Stimulated activated CD8-positive, alpha-beta memory T cell treated with anti-CD3 and anti-CD28 coated beads, Interleukin-15, amount 100 ng/mL, for 1 hour (primary cell): Measurements from ENCODE around the gene IQCF5.
"Not testable (repeated sequence)": the region's sequence is repeated elsewhere in the genome, so short reads cannot be mapped to it uniquely, and the experiment has no call there.

Source experiments
- DNase-seq: peaks from one replicate; pipeline ENCODE4 v3.0.0-alpha.2; 2020; ENCODE audit warnings: low read depth

IQCF5 gene

DNA sequence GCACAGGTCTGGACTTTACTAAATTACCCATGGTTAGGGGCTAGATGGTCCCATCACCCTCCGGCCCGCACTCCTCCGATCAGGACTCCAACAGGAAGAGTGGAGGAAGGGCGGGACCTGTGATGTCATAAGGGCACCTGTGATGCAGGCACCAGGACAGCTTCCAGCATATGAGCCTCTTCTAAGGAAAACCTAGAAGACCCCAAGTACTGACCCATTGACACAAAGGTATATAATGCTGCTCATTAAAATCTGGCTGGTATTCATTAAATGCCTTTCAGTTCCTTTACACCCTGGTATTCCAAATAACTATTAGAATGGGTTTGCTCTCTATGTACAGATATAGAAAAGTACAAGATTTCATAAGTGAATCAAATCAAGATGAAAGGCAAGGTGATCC lies at the start of gene IQCF5:
TSS of gene IQCF5 (minus strand) at position 101 of the 400 bp plus-strand sequence. CDS start at position 31, 70 bp downstream.
- no peak for DNase-seq

DNA sequence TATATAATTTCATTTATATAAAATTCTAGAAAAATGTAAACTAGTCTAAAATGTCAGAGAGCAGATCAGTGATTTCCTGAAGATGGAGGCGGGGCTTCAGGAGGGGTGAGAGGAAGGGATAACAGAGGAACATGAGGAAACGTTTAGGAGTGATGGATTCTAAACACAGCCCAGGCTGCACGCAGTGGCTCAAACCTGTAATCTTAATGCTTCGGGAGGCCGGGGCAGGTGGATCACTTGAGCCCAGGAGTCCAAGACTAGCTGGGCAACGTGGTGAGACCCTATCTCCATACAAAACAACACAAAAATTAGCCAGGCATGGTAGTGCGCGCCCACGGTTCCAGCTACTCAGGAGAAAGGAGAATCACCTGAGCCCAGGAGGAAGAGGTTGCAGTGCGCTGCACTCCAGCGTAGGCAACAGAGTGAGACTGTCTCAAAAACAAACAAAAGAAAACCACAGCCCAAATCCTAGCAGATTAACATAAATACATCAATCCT lies 45.7 kb upstream of the IQCF5 start:
- no peak for DNase-seq

- DNase-seq, result no peak
These were observed 41.0 kb upstream of the IQCF5 start for GRCh38 chr3:51916418-51916817.

GRCh38 chr3:51908026-51908425 lies 32.6 kb upstream of the IQCF5 start:
- DNase-seq, result no peak

DNA sequence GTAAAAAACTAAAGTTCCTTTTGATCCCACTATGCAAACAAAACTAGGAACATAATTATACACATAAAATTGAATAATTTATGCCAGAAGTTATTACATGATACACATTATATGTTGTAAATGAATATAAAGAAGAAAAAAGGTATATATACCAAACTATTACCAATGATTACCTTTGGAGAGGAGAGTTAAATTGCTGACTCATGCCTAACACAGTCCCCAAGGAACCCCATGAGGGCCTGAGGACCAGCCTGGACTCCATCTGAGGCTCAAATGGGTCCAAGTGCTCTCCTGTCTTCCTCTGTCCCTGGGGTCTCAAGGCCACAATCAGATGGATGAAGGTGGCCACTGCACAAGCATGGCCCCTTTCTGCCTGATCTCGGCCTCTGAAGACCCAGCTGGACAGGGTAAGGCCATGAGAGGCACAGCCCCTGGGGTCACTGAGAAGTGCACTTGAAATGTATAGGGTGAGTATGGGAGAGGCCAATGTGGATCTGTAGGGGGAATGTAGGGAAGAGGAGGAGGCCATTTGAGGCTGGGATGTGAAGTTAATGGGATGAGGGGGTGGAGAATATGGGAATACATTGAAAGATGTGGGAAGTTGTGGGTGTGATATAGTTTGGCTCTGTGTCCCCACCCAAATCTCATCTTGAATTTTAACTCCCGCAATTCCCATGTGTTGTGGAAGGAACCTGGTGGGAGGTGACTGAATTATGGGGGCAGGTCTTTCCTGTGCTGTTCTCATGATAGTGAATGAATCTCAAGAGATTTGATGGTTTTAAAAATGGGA lies 28.8 kb upstream of the IQCF5 start:
- DNase-seq, result no peak

GRCh38 chr3:51902361-51902760 lies 27.0 kb upstream of the IQCF5 start:
- DNase-seq, result not testable (repeated sequence)

- DNase-seq, result not testable (repeated sequence)
These were observed 24.6 kb upstream of the IQCF5 start for GRCh38 chr3:51900043-51900442.

- no peak for DNase-seq
These were observed 22.0 kb upstream of the IQCF5 start for GRCh38 chr3:51897391-51897790.

DNA sequence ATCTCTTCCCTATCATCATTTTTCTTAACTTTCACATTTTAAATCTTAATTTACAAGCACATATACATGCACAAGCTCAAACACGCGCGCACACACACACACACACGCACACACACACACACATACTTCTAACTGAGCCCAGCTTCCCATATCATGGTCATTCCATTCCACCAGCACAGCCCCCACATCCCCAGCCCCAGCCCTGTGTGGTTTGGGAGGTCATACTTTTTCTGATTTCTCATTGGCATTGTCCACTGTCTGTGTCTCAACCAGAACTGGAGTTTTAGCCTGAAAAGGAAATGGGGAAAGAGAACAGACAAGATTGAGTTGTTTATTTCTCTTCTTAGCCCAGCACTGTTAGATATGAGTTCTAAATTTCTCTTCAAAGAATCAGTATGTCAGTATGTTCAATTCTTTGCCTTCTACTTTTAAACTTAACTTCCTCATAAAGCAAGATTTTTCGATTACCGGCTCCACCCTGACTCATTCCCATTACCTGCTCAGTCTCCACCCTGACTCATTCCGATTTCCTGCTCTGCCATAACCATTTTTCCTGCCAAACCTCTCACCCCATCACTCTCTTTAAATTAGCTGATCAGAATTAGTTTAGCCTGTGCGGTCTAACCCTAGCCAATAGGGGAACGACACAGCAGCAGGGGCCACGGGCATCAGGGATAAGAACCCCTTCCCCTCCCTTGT lies 21.4 kb upstream of the IQCF5 start:
- no peak for DNase-seq

- no peak for DNase-seq
These were observed 19.5 kb upstream of the IQCF5 start for GRCh38 chr3:51894939-51895338.

DNA sequence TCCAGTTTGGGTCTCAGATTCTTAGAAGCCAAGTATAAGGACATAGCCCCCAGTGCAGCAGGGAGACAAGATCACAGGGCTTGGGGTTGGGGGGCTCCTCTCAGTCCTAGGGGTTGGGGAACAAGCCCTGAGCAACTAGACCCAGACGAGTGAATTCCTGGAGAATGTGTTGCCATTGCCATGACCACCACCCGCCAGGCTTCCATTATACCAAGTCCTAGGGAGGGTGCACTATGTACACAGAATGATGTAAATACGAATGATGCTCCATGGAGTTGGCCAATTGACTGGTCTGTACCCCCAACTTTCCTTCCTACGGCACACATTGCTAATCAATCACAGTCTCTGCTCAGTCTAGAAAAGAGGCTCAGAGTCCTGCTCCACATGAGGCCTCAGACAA lies 19.0 kb upstream of the IQCF5 start:
- DNase-seq, result no peak

- DNase-seq, result no peak
These were observed 16.0 kb upstream of the IQCF5 start for GRCh38 chr3:51891242-51892039.

GRCh38 chr3:51888463-51889105 lies 13.2 kb upstream of the IQCF5 start:
- no peak for DNase-seq

- DNase-seq, result no peak
These were observed 12.2 kb upstream of the IQCF5 start for GRCh38 chr3:51887620-51888019.

GRCh38 chr3:51886447-51886846 lies 11.0 kb upstream of the IQCF5 start:
- DNase-seq, result no peak

DNA sequence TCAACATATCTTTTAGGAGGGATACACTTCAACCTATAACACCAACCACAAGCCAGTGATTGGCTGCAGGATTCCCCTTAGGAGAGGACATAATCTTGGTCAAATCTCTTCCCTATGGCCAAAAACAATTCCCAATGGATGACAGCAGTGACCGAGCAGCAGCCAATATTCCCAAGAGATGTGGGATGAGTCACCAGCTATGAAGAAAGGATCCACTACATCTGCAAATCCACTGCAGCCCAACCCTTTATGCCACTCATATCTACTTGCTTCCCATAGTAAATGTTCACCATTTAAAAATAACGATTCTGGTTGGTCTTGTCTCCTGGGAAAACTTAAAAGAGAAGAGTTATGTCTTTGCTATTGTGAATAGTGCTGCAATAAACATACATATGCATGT lies 4.5 kb upstream of the IQCF5 start:
- no peak for DNase-seq

DNA sequence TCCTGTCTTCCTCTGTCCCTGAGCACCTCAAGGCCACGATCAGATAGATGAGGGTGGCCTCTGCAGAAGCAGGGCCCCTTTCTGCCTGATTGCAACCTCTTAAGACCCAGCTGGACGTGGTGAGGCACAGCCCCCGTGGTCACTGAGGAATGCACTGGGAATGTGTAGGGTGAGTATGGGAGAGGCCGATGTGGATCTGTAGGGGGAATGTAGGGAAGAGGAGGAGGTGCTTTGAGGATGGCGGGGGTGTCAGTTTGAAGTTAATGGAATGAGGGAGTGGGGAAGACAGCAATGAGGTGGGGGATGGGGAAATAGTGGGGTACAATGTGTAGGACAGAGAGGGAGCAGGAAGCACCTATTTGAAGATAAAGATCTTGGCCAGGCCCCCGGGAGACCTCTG lies 785 bp upstream of the IQCF5 start:
- DNase-seq, result no peak

DNA sequence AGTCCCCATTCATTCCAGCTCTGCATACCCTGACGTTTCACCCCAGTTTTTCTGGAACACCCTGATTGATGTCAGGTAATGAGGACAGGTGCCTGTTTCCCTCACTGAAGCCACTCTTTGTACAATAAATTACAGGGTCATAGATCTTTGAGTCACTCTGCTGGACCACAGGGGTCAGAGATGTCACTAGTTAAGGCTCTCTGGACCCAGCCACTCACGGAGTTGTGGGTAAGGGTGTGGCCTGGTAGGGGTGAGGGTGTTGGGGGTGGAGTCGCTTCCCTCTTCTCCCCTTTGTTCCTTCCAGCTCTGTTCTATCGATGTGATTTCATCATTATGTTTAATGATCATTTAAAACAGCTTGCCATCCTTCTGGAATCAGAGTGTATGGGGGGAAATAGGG lies 512 bp downstream of the IQCF5 start:
- DNase-seq, result no peak

- no peak for DNase-seq
These were observed 990 bp downstream of the IQCF5 start for GRCh38 chr3:51874411-51874810.

DNA sequence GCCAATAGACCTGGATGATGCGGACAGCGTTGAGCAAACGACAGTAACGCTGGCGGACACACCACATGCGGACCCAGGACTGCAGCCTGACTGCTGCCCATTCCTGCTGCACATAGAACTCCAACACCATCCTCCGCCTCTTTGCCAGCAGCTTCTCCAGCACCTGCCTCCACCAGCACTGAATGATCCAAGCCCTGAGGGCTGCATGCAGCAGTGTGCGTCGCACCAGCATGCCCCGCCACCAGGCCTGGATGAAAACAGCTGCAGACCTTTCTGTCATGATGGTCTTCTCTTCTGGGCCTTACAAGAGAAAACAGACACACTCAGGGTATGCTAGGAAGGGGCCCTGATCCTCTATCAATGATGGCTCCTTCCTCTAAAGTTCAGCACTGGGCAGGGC lies 1.5 kb downstream of the IQCF5 start:
- DNase-seq, result no peak

DNA sequence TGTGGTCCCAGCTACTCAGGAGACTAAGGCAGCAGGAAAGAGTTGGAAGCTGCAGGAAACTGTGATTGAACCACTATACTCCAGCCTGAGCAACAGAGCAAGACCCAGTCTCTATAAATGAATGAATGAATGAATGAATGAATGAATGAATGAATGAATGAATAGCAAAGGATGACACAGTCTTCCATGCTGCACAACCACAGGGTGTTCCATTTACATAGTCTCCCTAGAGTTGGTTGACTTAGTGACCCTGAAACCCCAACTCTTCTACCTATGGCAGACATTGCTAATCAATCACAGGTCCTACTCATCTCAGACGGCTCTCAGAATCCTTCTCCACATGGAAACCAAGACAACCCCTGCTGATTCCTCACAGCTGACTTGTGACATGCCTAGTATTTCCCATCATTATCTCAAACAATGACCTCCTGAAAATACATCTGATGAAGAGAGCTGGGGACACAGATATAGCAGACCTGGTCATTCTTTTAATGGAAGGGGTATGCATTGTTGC lies 2.1 kb downstream of the IQCF5 start:
- no peak for DNase-seq

DNA sequence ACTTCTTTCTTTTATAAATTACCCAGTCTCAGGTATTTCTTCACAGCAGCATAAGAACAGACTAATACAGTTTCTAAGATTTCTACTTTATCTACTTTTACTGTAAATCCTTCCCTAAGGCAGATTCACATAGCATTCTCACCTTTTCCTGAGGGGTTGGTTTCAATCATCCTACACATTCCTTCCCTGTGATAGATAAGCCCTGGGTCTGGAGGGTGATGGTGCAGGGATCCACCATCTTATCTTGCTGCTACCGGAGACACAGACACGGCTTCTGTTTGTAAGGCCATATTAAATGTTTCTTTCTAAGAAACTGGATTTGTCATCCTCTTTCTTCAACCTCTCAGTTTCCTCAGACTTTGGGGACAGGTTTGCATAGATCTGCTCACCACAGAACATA lies 6.1 kb downstream of the IQCF5 start:
- DNase-seq, result no peak
